ENCODE results near the gene EVL.

The EVL gene

DNA sequence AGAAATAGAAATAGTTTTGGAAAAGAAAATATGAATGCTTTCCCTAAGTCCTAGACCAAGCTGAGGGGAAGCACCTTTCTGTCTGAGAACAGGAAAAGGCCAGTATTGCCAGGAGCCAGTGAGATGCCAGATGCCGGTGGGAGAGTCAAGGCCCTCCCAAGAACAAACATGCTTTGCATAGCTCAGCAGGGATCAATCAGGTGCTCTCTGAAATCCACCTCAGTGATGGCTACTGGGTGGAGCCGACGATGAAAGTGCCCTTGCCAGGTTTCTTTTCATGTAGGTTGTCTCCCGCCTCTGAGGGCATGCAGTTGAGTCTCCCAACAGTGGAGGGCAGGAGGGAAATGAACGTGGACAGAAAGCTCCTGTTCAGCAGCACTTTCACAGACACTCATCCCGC is 66.0 kb downstream of the EVL start:
- H3K4me3 ChIP-seq (ENCODE audit: low read depth, low read length) = no peak overlapping the region
- TF ChIP-seq, protein P1, sequence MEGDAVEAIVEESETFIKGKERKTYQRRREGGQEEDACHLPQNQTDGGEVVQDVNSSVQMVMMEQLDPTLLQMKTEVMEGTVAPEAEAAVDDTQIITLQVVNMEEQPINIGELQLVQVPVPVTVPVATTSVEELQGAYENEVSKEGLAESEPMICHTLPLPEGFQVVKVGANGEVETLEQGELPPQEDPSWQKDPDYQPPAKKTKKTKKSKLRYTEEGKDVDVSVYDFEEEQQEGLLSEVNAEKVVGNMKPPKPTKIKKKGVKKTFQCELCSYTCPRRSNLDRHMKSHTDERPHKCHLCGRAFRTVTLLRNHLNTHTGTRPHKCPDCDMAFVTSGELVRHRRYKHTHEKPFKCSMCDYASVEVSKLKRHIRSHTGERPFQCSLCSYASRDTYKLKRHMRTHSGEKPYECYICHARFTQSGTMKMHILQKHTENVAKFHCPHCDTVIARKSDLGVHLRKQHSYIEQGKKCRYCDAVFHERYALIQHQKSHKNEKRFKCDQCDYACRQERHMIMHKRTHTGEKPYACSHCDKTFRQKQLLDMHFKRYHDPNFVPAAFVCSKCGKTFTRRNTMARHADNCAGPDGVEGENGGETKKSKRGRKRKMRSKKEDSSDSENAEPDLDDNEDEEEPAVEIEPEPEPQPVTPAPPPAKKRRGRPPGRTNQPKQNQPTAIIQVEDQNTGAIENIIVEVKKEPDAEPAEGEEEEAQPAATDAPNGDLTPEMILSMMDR (IDR thresholded peaks at IDR 0.05; ENCODE audit: low read depth, low read length) = no peak

DNA sequence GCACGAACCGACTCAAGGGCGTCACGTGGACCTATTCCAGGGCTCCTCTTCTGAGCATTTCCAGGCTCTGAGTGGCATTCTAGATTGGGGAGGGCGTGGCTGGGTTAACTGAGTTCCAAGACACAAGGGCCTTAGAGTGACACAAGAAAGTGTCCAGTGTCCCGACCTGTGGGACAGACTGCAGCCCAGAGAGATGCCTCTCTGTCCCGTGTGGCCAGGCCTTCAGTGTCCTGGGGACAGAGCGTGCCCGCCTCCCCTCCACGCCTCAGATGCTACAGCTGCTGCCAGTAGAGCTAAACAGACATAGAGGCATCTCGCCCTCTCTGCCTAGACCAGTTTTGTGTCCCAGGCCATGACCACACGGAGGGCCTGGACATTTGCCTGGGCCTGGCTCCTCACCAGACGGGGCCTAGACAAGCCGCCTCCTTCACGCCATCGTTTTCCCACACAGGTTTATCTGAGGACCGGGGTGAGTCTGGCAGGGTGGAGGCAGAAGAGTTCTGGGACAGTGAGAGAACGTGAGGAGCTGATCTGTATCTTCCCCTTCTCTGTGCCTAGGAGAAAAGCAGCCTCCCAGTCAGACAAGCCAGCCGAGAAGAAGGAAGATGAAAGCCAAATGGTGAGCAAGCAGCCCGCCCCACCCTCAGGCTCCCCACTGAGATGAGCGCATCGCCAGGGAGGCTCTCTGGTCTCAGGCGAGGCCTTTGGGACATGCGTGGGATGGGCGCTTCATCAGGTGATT is 67.1 kb downstream of the EVL start:
- TF ChIP-seq, protein P1 (IDR thresholded peaks at IDR 0.05; ENCODE audit: low read depth, low read length) = no peak

DNA sequence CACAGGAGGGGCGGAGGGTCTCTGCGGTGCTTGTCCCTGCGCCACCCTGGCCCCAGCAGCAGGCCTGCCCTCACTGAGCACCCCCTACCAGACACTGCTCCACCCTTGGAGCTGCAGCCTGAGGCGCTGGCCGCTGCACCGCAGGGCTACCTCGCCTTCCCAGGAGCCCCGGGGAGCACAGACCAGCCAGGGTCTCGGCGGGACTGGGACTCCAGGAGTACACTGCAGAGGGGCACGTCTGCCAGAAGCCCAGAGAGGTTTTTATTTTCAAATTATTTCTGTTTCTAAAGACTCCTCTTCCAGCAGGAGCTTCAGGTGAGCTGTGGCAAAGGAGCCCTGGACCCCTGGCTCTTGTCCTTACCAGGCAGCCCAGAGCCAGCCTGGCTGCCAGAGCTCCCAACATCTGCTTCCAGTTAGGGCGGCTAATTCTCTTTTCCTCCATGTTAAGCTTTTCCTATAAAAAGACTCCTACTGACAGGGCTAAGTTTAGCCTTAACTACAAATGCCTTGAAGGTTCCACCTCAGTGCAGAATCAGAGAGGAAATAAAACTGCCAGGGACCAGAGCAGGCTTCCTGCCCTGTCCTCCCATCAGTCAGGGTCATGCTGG is 67.8 kb downstream of the EVL start:
- TF ChIP-seq, protein P1 (IDR thresholded peaks at IDR 0.05; ENCODE audit: low read depth, low read length) = no peak
- H3K4me3 ChIP-seq (ENCODE audit: low read depth, low read length) = no peak overlapping the region

More for the DNA sequence above, 67.1 kb downstream of the EVL start:
- H3K4me3 ChIP-seq (ENCODE audit: low read depth, low read length) = no peak overlapping the region

DNA sequence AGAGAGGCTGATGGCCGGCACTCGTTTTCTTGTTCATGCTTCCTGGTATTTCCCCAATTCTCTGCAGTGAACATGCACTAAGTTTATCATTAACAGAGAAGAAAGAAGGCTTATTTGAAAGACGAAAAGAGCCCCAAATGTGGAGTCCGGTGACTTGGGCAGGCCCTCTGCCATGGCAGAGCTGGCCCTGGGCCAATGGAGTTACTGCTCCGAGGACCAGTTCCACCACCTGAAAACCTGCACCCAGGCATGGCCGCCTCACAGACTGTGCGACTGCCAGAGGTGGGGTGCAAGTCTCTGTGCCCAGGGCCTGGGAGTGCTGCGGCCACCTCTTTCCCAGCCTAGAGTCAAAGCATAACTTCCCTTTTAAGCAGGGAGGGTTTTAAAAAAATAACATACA is 69.4 kb downstream of the EVL start:
- TF ChIP-seq, protein P1 (IDR thresholded peaks at IDR 0.05; ENCODE audit: low read depth, low read length) = no peak
- no peak overlapping the region for H3K4me3 ChIP-seq (ENCODE audit: low read depth, low read length)

DNA sequence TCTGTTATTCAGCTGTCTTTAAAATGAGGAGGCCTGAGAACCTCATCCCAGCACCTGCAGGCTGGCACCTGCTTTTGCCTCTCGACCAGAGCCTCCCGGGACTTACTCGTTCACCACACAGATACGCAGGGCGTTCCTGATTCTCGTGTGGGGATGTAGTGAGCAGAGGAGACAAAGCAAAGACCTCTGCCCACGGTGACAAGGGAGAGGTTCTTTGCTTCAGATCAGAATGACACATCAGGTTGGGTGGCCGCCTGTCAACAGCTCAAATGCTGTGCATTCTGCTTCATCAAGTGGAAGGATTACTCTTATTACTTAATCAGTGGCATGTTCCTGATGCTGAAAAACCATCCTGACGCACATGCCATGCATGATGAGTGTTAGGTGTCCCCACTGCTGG is 69.9 kb downstream of the EVL start:
- H3K4me3 ChIP-seq (ENCODE audit: low read depth, low read length) = no peak overlapping the region
- TF ChIP-seq, protein P1 (IDR thresholded peaks at IDR 0.05; ENCODE audit: low read depth, low read length) = no peak

DNA sequence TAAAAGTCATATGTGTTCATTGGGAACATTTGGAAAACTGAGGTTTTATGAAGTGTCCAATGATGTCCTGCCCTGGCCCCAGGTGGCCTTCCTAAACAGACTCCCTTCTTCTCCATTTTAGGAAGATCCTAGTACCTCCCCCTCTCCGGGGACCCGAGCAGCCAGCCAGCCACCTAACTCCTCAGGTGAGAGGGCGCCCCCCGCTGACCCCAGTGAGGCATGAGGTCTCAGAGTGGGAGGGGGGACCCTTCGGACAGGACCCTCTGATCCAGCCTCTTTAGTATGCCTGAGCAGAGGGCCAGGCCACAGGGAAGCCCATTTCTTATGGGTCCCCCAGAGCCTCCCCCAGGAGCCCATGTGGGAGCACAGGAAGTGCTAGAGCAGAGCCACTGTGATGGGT is 70.6 kb downstream of the EVL start:
- TF ChIP-seq, protein P1 (IDR thresholded peaks at IDR 0.05; ENCODE audit: low read depth, low read length) = no peak
- no peak overlapping the region for H3K4me3 ChIP-seq (ENCODE audit: low read depth, low read length)

DNA sequence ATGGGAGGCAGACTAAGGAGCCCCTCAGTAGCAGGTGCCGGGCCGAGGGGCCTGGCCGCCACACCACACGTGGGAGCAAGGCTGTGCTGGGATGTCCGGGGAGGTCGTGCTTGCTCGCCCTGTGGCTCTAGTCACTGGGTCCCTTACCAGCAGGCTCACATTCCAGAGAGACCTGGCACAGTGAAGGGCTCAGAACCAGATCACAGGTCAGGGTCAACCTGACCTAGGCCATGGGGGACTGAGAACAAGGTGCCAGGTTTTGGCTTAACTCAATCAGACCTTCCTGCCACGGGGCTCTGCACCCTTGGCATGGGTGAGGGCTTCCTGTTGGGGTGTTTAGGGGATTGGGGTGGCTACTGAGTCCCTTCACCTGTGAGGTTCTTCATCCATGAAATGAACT is 72.0 kb downstream of the EVL start:
- H3K4me3 ChIP-seq (ENCODE audit: low read depth, low read length) = no peak overlapping the region
- TF ChIP-seq, protein P1 (IDR thresholded peaks at IDR 0.05; ENCODE audit: low read depth, low read length) = no peak
